GM23338 (cell line): ENCODE data around the gene BIN1.

Experiments used
- CREB1 ChIP-seq: fragments of 250-450 bp; sonication (Bioruptor Pico); IDR thresholded peaks from 2 replicates; pipeline ENCODE4 v1.5.0; 2020; ENCODE audit warnings: low read depth, mild to moderate bottlenecking, moderate library complexity
- ETS1 ChIP-seq: IDR thresholded peaks from 2 replicates; pipeline ENCODE4 v1.6.1; 2016; ENCODE audit warnings: antibody characterized with exemption
- EZH2 ChIP-seq: fragments of 200-600 bp; sonication (generic); IDR thresholded peaks from one replicate; pipeline ENCODE4 v1.8.0; 2017; ENCODE audit warnings: antibody characterized with exemption, mild to moderate bottlenecking, low read depth; ENCODE audit not compliant: unreplicated experiment
- EZH2phosphoT487 ChIP-seq: fragments of 200-600 bp; sonication (generic); IDR thresholded peaks from one replicate; pipeline ENCODE4 v1.8.1; 2018; ENCODE audit warnings: antibody characterized with exemption; ENCODE audit not compliant: unreplicated experiment
- JUNB ChIP-seq: IDR thresholded peaks from one replicate; pipeline ENCODE4 v1.6.1; 2016; ENCODE audit warnings: antibody characterized with exemption; ENCODE audit not compliant: unreplicated experiment
- NANOG ChIP-seq: IDR thresholded peaks from 2 replicates; pipeline ENCODE4 v1.6.1; 2016; ENCODE audit warnings: antibody characterized with exemption, borderline replicate concordance
- POLR2AphosphoS5 ChIP-seq: IDR thresholded peaks from 2 replicates; pipeline ENCODE4 v1.6.1; 2016; ENCODE audit warnings: antibody characterized with exemption, low read depth
- STAT1 ChIP-seq: IDR thresholded peaks from one replicate; pipeline ENCODE4 v1.6.1; 2016; ENCODE audit warnings: antibody characterized with exemption; ENCODE audit not compliant: unreplicated experiment
- ZNF114 ChIP-seq: fragments of 250-450 bp; sonication (Bioruptor Pico); IDR thresholded peaks from 2 replicates; pipeline ENCODE4 v1.5.0; 2020; ENCODE audit warnings: mild to moderate bottlenecking, moderate library complexity
- ZNF331 ChIP-seq: fragments of 250-450 bp; sonication (Bioruptor Pico); IDR thresholded peaks from 2 replicates; pipeline ENCODE4 v1.5.0; 2020; ENCODE audit warnings: low read depth, mild to moderate bottlenecking, moderate library complexity
- ZNF462 ChIP-seq: fragments of 250-450 bp; sonication (Bioruptor Pico); IDR thresholded peaks from 2 replicates; pipeline ENCODE4 v1.5.0; 2020; ENCODE audit warnings: mild to moderate bottlenecking, moderate library complexity
- TF ChIP-seq, protein P1 (sequence below), 2 experiments: fragments of 200-600 bp in 1 of 2; sonication (generic) in 1 of 2; conservative IDR thresholded peaks; 2 replicates each; pipeline versions ENCODE4 v1.5.1 to v1.6.1; 2016 to 2017; ENCODE audit warnings: antibody characterized with exemption in 2 of 2, low read depth in 2 of 2, mild to moderate bottlenecking in 2 of 2, moderate library complexity in 1 of 2
- TF ChIP-seq, protein P2 (sequence below): IDR thresholded peaks from one replicate; pipeline ENCODE4 v1.6.1; 2018; ENCODE audit warnings: antibody characterized with exemption; ENCODE audit not compliant: unreplicated experiment

- no peak for TF ChIP-seq ZNF331 (CRISPR knock-in tag)
- TF ChIP-seq EZH2phosphoT487: no peak
- TF ChIP-seq, protein P1, sequence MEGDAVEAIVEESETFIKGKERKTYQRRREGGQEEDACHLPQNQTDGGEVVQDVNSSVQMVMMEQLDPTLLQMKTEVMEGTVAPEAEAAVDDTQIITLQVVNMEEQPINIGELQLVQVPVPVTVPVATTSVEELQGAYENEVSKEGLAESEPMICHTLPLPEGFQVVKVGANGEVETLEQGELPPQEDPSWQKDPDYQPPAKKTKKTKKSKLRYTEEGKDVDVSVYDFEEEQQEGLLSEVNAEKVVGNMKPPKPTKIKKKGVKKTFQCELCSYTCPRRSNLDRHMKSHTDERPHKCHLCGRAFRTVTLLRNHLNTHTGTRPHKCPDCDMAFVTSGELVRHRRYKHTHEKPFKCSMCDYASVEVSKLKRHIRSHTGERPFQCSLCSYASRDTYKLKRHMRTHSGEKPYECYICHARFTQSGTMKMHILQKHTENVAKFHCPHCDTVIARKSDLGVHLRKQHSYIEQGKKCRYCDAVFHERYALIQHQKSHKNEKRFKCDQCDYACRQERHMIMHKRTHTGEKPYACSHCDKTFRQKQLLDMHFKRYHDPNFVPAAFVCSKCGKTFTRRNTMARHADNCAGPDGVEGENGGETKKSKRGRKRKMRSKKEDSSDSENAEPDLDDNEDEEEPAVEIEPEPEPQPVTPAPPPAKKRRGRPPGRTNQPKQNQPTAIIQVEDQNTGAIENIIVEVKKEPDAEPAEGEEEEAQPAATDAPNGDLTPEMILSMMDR (conservative IDR thresholded peaks at IDR 0.05; ENCODE audit: low read depth in 2 of 2): no peak
- no peak for TF ChIP-seq EZH2
- TF ChIP-seq POLR2AphosphoS5: no peak
- TF ChIP-seq NANOG: no peak
- no peak for TF ChIP-seq JUNB
- TF ChIP-seq, protein P2, sequence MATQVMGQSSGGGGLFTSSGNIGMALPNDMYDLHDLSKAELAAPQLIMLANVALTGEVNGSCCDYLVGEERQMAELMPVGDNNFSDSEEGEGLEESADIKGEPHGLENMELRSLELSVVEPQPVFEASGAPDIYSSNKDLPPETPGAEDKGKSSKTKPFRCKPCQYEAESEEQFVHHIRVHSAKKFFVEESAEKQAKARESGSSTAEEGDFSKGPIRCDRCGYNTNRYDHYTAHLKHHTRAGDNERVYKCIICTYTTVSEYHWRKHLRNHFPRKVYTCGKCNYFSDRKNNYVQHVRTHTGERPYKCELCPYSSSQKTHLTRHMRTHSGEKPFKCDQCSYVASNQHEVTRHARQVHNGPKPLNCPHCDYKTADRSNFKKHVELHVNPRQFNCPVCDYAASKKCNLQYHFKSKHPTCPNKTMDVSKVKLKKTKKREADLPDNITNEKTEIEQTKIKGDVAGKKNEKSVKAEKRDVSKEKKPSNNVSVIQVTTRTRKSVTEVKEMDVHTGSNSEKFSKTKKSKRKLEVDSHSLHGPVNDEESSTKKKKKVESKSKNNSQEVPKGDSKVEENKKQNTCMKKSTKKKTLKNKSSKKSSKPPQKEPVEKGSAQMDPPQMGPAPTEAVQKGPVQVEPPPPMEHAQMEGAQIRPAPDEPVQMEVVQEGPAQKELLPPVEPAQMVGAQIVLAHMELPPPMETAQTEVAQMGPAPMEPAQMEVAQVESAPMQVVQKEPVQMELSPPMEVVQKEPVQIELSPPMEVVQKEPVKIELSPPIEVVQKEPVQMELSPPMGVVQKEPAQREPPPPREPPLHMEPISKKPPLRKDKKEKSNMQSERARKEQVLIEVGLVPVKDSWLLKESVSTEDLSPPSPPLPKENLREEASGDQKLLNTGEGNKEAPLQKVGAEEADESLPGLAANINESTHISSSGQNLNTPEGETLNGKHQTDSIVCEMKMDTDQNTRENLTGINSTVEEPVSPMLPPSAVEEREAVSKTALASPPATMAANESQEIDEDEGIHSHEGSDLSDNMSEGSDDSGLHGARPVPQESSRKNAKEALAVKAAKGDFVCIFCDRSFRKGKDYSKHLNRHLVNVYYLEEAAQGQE: no peak
- no peak for TF ChIP-seq CREB1 (CRISPR knock-in tag)
- no peak for TF ChIP-seq ZNF462 (CRISPR knock-in tag)
- no peak for TF ChIP-seq ZNF114
- TF ChIP-seq STAT1: no peak
- TF ChIP-seq ETS1: no peak
Observed at GRCh38 chr2:127149384-127149783, 42.4 kb upstream of the BIN1 start.
